KBM-7 (cell line): ENCODE results near the gene PHACTR3.
"Not testable (repeated sequence)": the region's sequence is repeated elsewhere in the genome, so short reads cannot be mapped to it uniquely, and the experiment has no call there.

Experiments used
- DNase-seq: peaks from one replicate; pipeline ENCODE4 v3.0.0-alpha.2; 2015
- in situ Hi-C: fragments of 300-500 bp; cut with MboI; formaldehyde crosslinking; loops from 2 replicates; pipeline ENCODE4 v1.14.3; 2020; ENCODE audit warnings: low sequenced_read_pairs, low pct_unique_long_range_greater_than_20kb, mixed read lengths

Gene PHACTR3

DNA sequence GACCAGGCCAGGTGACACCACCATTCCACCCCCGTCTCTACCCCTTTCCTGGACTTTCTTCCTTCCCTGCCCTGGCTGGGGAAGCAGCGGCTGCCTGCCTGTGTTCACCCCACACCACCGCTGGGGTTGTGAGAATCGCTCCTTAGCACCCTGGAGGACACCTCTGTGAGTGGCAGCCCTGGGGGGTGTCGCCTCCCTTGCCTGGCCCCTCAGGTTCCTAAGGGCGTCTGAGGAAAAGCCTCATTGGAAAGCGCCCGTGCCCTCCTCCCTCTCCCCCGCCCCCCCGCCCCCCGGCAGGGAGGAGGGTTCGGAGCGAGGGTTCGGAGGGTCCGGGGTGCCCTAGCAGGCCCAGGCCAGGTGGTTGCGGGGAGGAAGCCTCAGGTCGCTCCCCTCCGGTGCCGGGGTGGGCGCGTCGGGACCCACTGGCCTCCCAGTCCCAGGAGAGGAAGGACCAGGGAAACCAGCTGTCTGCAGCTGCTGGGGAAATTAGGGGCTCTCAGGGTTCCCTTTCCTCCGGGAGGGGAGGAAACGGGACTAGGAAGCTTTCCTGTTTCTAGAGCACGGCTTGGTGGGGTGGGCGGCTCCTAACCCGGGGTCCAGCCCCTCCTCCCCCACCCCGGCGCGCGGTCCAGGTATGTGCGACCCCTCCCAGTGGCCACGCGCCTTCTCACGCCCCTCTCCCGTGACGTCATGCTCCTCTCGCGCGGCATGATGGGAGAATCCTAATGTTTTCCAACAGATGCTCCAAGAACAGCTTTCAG lies at the start of gene PHACTR3:
Gene PHACTR3 (plus strand): TSS at position 760 of the 761 bp plus-strand sequence. CDS start 475 bp downstream, outside the sequence.
- DNase-seq, result no peak
- in situ Hi-C loops, result no loop called here

DNA sequence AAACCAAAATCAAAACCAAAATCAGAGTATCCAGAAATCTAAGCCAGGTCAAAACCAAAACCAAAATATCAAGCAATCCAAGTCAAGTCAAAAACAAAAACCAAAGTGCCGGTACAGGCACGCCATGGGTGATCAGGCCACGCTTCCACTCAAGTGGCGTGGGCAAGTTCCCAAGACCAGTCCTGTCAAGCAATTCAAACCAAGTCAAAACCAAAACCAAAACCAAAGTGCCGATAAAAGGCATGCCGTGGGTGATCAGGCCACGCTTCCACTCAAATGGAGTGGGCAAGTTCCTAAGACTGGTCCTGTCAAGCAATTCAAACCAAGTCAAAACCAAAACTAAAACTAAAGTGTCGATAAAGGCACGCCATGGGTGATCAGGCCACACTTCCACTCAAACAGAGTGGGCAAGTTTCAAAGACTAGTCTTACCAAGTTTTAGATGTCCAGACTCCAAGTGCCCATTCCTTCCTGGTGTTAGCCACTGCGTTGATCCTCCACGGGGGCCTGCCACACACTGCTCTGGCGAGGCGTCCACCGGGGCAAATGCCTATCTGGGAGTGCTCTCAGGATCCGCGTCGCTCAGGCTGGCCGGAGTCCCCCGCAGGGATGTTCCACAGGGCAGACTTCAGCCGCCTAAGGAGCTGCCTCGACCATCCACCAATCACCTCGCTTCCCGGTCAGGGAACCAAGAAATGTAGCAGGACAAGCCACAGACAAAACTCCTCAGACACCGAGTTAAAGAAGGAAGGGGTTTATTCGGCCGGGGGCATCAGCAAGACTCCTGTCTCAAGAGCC lies 46.4 kb upstream of the PHACTR3 start:
- DNase-seq, in situ Hi-C loops: not testable (repeated sequence)

DNA sequence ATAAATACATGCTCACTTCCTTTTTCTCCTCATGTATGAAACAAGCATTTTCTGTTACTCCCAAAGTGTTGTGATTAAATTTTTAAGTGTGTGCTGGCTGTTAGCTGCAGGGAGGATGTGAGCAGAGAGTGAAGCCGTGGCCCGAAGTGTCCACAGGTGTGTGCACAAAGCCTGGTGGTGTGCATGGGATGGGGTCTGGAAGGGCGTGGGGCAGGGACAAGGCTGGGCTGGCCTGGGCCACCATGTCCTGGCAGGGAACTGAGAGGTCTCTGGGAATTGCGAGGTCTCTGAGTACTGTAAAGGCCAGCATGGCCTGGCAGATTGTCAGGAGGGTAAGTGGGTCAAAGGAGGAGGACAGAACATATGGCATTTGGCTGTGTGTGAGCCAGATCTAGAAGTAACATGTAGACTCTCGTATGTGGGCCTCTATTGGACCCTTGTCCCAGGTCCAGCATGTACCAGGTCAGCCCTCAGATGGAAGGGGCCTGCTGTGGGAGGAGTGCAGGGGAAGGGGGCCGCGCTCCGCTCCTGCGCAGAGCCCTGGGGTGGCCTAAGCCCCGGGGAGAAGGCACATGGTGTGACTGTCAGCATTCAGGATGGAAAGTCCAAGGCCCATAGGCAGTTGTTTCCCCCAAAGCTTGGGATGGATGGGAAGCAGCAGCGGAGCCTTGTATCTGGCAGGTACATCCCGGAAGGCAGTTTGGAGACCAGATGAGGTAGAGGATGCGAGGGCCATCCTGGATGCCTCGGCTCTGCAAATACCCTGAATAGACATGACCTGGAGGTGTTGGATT lies 45.1 kb upstream of the PHACTR3 start:
- no peak for DNase-seq
- in situ Hi-C loops, result no loop called here

DNA sequence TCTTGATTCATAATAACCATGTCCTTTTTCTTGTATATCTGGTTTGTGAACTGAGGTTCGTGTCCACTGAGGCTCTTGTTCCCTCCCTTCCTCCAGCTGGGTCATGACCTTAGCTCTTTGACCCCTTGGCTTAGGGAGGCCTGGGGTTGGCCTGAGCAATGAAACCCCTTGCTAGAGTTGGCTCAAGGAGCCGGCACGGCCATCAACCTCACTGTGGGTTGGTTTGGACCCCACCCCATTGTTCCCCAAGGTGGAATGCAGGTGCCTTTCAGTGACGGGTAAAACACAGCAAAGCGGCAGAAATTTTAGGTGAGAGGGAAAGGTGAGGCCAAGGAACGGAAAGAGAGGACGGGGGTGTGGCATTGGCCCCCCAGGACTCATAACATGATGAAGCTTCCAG lies 44.5 kb upstream of the PHACTR3 start:
- in situ Hi-C loops, result no loop called here
- no peak for DNase-seq

DNA sequence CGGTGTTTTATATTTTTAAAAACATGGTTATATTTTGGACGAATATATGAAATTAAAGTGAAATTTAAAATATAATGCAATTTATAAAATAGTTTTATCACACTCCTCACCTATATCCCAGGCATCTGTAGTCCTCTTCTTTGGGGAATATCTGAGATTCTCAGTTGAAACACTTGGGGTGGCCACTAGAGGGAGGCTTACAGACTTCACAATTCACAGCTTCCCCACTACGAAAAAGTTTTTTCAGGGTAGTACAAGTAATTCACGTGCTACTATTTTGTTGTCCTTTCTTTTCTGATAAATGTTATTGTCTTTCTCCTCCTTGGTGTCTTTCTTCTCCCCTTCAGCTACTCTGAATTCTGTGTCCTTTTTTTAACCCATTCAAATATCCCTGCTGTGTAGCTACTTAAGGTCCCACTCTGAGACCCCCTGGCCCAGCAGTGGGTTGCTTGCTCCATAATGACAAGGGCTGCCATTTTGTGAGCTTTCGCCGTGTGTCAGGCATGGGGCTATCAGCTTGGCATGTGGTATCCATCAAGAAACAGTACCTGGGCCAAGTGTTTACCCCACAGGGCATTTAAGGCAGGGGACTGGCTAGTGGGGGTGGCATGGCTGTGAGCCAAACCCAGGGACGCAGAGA lies 43.6 kb upstream of the PHACTR3 start:
- DNase-seq, result peak; percentile 50
- in situ Hi-C loops, result no loop called here

DNA sequence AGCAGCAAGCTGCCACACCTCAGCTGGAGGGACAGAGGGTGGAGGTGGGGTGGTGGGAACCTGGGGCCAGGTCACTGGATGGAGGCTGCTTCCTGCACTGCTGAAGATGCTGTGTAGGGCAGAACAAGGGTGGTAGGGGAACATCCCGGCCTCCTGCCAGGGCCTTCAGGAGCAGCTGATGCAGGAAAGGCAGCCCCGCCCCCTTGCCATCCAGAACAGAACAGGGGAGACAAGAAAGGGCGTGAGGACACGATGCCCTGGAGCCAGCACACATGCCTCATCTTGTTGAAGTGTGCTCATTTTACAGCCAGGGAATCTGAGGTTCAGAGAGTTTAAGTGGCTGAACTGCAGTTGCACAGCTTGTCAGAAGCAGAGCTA lies 43.1 kb upstream of the PHACTR3 start:
- in situ Hi-C loops, result no loop called here
- no peak for DNase-seq

DNA sequence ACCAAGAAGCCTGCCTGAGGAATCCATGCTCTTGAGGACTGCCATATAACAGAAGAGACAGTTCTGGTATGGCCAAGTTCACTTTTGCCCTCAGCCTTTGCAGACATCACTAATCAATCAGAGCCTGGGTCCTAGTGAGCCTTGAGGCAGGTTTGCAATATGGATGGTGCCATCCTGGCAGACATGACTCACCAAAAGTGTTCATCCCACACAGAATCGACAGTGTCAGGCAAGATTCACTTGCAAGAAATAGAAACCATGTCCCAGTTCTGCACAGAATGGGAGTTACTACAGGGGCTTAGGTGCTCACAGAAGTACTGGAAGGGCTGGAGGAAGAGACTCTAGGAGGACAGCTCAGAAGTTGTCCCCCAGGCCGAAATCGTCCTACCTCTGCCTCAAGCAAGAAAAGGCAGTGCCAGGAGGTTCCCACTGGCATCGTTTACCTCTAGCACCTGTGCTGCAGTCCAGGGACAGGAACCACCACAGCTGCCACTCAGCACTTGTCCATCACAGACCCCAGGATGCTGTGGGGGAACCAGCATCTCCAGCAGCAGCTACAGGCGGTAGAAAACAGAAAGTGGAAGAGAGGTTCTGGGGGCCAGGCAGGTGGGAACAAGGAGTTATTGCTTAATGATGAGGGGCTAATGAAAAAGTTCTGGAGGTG lies 42.6 kb upstream of the PHACTR3 start:
- no peak for DNase-seq
- in situ Hi-C loops, result no loop called here

DNA sequence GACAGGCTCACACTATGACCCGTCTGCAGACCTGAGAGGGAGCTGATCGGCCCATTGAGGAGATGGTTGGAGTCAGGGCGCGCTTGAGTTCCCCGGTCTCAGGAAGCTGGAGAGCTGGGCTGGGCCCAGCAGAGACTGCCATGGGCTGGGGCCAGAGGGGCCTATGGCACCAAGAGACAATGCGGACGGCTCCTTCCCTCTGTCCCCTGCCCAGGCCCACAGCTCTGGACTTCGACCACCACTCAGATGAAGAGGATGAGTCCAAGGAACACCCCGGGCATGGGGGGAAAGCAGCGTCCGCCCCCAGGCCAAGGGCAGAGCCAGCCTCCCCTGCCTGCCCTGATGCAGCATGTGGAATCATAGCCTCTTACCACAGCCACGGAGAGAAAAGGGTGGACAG lies 40.2 kb upstream of the PHACTR3 start:
- no peak for DNase-seq
- in situ Hi-C loops, result no loop called here

DNA sequence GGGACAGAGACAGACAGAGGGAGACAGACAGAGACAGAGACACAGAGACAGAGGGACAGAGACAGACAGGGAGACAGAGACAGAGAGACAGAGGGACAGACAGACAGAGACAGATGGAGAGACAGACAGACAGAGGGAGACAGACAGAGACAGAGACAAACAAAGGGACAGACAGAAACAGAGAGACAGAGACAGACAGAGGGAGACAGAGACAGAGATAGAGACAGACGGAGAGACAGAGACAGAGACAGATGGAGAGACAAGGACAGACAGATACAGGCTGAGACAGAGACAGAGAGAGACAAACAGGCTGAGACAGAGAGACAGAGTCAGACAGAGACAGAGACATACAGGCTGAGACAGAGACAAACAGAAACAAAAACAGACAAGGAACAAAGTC lies 39.4 kb upstream of the PHACTR3 start:
- no peak for DNase-seq
- in situ Hi-C loops, result no loop called here

DNA sequence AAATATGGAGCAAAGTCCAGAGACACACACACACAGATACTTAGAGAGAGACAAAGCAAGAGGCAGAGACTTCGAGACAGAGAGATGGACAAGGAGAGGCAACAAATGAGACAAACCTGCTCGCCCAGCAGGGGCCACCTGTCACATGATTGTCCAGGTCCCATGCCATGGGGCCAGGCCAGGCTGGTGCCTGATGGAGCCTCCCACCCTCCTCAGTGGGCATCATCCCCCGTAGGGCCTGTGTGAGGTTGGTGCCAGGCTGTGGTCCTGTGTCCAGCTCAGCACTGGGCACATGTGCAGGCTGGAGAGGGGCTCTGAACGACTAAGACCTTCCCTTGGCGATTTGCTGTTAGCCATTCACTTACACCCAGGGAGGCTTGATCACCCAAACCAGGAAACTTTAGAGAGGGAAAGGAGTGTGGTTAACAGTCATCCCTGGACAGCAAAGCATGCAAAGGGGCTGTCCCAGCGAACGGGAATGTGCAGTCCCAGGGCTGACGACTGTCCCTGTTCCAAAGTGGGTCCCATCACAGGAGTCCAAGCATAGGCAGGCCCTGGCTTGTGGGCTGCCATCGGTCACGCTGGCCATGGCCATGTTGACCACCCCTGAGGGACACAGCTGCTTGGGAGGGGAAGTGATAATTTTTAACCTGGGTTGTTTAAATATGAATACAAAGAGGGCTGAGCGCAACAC lies 38.4 kb upstream of the PHACTR3 start:
- in situ Hi-C loops, result no loop called here
- no peak for DNase-seq

DNA sequence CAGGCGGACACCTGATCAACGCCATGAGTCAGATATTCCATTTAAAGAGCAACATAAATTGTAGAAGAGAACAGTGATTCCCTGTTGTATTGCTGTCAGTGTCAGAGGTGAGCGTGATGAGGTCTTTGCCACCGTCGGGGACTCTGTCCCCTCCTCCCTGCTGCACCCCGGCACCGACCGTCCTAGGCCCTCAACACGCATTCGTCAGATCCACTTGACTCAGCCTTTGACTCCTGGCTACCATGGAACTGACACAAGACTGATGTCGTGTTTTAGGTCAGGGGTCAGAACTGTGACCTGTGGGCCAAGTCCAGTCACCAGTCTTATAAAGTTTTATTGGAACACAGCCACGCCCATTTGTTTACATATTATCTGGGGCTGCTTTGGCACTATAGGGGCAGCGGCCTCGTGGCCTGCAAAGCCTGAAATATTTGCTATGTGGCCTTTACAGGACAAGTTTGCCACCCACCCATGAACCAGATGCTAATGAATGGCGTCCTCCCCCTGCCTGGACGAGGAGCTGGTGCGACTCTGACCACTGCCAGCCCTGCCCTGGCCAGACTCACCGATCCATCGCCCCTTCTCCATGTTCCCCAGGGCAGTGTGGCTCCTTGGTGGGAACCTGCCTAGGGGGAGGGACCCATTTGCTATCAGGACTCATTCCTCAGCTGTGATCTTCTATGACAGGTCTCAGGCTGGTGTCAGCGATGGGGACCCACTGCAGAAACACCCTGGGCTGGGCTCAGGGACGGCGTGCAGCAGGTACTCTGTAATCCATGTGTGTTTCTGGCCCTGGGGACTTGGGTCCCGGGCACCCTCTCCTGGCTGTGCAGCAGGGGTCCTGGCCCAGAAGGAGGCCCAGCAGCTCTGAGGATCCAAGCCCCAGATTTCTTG lies 37.5 kb upstream of the PHACTR3 start:
- in situ Hi-C loops, result no loop called here
- no peak for DNase-seq

DNA sequence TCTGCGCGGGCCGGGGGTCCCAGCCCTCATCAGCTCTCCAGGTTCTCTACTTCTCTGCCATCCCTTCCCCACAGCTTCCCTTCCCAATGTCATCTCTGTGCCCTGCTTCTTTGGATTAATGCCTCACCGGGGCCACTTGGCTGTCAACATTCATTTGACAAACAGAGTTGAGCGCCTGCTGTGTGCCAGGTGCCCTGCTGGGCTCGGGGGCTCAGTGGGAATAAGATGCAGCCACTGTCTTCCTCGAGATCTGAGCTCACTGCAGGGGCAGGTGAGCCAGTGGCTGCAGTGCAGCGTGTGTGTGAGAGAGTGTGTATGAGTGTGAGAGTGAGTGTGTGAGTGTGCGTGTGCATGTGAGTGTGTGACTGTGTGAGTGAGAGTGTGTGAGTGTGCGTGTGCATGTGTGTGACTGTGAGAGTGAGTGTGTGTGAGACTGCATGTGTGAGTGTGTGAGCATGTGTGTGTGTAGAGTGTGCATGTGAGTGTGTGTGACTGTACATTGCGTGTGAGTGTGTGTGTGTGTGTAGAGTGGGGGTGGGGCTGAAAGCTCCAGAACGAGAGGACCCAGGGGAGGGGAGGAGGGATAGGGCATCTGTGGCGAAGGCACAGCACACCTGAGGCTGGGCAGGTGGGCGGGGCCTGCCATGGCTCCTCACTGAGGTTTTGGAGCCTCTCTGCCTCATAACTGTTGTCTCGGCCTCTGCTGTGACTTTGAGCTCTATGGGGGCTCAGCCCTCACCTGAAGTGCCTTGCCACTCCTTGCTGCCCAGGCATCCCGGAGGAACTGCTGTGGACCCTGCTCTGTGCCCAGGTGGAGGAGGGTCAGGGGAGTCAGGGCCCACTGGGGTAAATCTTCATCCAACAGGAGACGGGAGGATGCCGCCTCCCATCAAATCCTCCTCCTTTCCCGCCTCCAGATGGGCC lies 36.5 kb upstream of the PHACTR3 start:
- in situ Hi-C loops, result no loop called here
- no peak for DNase-seq

DNA sequence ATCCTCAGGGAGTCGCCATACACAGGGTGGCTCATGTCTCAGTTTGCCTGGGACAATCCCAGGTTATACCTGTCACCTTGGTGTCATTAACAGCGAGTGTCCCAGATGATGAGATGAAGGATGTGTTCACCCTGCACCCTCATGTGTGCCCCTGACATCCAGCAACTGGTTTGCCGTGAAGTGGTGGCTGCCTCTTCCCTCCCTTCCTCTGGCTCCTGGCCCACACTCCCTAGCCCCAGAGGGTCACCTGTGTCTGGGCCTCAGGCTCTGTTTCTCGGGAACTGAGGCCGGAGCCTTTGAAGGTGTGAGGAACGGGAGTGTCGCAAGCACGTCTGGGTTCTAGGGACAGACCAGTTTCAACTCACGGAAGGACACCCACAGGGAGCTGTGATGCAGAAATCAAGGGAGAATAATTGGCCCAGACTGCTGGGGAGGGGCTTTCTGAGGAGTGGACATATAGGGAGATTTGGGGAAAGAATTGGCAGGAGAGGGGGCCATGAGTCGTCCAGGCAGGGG lies 35.8 kb upstream of the PHACTR3 start:
- DNase-seq, result no peak

DNA sequence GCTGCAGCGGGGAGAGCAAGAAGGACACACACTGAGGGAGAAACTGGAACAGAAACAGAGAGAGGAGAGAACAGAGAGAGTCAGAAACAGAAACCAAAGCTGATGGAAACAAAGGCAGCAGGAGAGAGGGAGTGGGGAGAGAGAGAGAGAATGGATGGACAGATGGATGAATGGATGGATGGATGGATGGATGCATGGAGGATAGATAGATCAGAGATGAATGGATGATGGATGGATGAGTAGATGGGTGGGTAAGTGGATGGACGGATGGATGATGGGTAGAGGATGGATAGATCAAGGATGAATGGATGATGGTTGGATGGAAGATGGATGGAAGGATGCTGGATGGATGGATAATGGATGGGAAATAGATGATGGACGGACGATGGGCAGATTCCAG lies 35.0 kb upstream of the PHACTR3 start:
- in situ Hi-C loops, result no loop called here
- DNase-seq, result no peak

More for the DNA sequence above, 35.8 kb upstream of the PHACTR3 start:
- in situ Hi-C loops, result no loop called here

DNA sequence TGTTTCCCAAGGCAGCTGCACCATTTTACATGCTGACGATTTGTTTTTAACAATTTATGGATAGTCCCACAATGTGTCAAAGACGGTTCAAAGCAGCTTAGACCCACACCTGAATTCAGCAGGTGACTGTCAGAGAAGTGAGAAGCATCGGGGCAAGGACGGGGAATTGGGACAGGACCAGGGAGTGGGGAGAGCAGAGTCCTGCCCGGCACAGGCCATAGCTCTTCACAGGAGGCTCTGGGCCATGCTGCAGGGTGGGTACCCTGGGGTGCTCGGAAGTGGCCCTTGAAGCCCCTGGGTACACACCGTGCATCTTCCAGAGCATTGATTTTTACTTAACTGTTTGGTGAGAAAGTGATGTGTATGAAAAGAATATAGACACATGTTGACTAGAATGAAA lies 33.2 kb upstream of the PHACTR3 start:
- in situ Hi-C loops, result no loop called here

More for the DNA sequence above, 33.2 kb upstream of the PHACTR3 start:
- DNase-seq, result no peak
